ENCODE results near the gene PLSCR2. TPM values are rescaled to one million over a fixed set of nuclear protein-coding genes. Genes with fewer than 3 reads are reported as not detected.

PLSCR2 gene
- total RNA-seq, 4 donors from 2014 or later: not detected

- no peak for TF ChIP-seq CTCF (IDR thresholded peaks at IDR 0.05; ENCODE audit: low read depth)
These were observed 65.6 kb downstream of the PLSCR2 start for GRCh38 chr3:146403792-146404191.

- TF ChIP-seq CTCF (IDR thresholded peaks at IDR 0.05; ENCODE audit: low read depth): no peak
These were observed 72.6 kb downstream of the PLSCR2 start for GRCh38 chr3:146396792-146397191.

GRCh38 chr3:146395164-146395563 is 74.2 kb downstream of the PLSCR2 start:
- TF ChIP-seq CTCF (IDR thresholded peaks at IDR 0.05; ENCODE audit: low read depth): no peak

- no peak for TF ChIP-seq CTCF (IDR thresholded peaks at IDR 0.05; ENCODE audit: low read depth)
These were observed 78.4 kb downstream of the PLSCR2 start for GRCh38 chr3:146390957-146391356.

- TF ChIP-seq CTCF (IDR thresholded peaks at IDR 0.05; ENCODE audit: low read depth): no peak
These were observed 79.2 kb downstream of the PLSCR2 start for GRCh38 chr3:146390006-146390772.

DNA sequence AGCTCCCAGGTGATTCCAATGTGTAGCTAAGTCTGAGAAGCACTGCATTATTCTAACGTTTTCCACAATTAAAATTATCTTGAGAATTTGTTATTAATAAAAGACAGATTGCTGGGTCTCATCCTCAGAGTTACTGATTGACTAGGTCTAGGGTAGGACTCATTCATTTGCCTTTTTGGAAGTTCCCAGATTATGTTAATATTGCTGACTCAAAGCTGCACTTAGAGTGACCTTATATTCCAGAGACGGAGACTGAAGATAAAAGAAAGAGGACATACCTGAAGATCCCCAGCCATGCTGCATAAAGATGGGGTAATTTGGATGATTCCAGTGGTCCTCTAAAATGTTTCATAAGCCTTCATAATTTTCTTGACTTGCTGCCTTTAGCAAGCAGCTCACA is 81.8 kb downstream of the PLSCR2 start:
- no peak for TF ChIP-seq CTCF (IDR thresholded peaks at IDR 0.05; ENCODE audit: low read depth)

DNA sequence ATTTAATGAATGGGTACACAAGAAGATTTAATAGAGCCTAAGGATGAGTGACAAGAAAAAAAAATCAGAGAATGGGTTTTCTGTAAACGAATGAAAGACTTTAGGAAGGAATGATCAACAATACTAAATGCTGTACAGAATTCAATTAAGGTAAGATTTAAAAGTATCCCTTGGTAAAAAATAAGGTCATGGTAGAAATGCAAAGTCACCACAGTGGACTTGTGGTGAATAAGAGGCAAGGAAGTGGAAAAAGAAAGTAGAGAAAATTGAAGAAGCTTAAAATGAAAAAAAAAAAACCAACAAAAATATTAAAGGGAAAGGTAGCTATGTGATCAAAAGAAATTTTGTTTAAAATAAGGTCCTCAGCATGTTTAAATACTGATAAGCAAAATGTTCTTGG is 82.4 kb downstream of the PLSCR2 start:
- no peak for TF ChIP-seq CTCF (IDR thresholded peaks at IDR 0.05; ENCODE audit: low read depth)

Measured in subcutaneous adipose tissue (tissue), 4 donors.